HUDEP-2 (cell line): ENCODE results near the gene ARID3C.
A peak's percentile ranks its signal among the peaks of the same experiment; 100 is the strongest.

ENCODE experiments used
- DNase-seq, 76 experiments: peaks; one replicate each; lab custom pipeline; 2025; ENCODE audit not compliant: unreplicated experiment in 76 of 76; lab: John Stamatoyannopoulos, UW

The ARID3C gene

GRCh38 chr9:34579808-34580163 lies 49.1 kb downstream of the ARID3C start:
- no peak for DNase-seq

GRCh38 chr9:34579104-34579807 lies 49.6 kb downstream of the ARID3C start:
- peak in 1 of 76 experiments; percentile 5 for DNase-seq

GRCh38 chr9:34578241-34579103 lies 50.4 kb downstream of the ARID3C start:
- DNase-seq, result no peak

GRCh38 chr9:34577400-34578240 lies 51.2 kb downstream of the ARID3C start:
- DNase-seq, result no peak

GRCh38 chr9:34576597-34577399 lies 52.1 kb downstream of the ARID3C start:
- DNase-seq, result no peak

GRCh38 chr9:34575862-34576596 lies 52.8 kb downstream of the ARID3C start:
- DNase-seq, result no peak

GRCh38 chr9:34575241-34575640 lies 53.6 kb downstream of the ARID3C start:
- DNase-seq, result no peak

- DNase-seq, result no peak
These were observed 54.3 kb downstream of the ARID3C start for GRCh38 chr9:34574571-34574970.

- DNase-seq, result no peak
These were observed 55.1 kb downstream of the ARID3C start for GRCh38 chr9:34573599-34574325.

- no peak for DNase-seq
These were observed 56.2 kb downstream of the ARID3C start for GRCh38 chr9:34572628-34573027.

GRCh38 chr9:34572092-34572491 lies 56.8 kb downstream of the ARID3C start:
- DNase-seq, result no peak

GRCh38 chr9:34571481-34571810 lies 57.4 kb downstream of the ARID3C start:
- DNase-seq, result no peak
